ENCODE results near the gene SMAD3.

DNA sequence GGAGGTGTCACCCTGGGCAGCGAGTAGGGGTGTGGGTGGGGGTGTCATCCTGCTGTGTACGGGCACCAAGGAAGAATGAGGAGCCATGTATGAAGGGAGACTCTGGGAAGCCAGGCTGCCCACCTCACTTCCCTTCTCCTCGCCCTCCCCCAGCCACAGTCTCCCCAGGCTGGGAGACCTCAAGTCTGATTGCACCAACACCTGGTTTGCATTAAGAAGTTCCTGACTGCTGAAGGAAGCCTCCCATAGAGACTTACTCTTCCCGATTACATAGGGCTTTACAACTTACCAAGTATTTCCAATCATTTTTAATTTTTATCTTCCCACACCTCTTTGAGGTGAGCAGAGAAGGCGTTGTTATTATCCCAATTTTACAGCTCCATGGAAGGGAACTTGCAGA lies 29.5 kb upstream of the SMAD3 start:
- TF ChIP-seq CHD1 (IDR thresholded peaks at IDR 0.05; ENCODE audit: low read depth, low read length) (no peak), CEBPB (IDR thresholded peaks at IDR 0.05; ENCODE audit: low read depth, low read length) (no peak), RFX5 (IDR thresholded peaks at IDR 0.05; ENCODE audit: low read depth, low read length) (no peak), POLR2A (IDR thresholded peaks at IDR 0.05; ENCODE audit: low read depth, low read length) (no peak), BHLHE40 (IDR thresholded peaks at IDR 0.05; ENCODE audit: low read depth, low read length) (no peak), RAD21 (IDR thresholded peaks at IDR 0.05; ENCODE audit: low read length) (no peak), MXI1 (IDR thresholded peaks at IDR 0.05; ENCODE audit: borderline replicate concordance, low read depth, low read length) (no peak), FOS (IDR thresholded peaks at IDR 0.05; ENCODE audit: low read depth, low read length) (no peak), MAFK (IDR thresholded peaks at IDR 0.05; ENCODE audit: low read depth, low read length) (no peak), NFE2L2 (IDR thresholded peaks at IDR 0.05; ENCODE audit: low read depth, low read length) (no peak), MAZ (IDR thresholded peaks at IDR 0.05; ENCODE audit: borderline replicate concordance, low read depth, low read length) (no peak)
- TF ChIP-seq, protein P1, sequence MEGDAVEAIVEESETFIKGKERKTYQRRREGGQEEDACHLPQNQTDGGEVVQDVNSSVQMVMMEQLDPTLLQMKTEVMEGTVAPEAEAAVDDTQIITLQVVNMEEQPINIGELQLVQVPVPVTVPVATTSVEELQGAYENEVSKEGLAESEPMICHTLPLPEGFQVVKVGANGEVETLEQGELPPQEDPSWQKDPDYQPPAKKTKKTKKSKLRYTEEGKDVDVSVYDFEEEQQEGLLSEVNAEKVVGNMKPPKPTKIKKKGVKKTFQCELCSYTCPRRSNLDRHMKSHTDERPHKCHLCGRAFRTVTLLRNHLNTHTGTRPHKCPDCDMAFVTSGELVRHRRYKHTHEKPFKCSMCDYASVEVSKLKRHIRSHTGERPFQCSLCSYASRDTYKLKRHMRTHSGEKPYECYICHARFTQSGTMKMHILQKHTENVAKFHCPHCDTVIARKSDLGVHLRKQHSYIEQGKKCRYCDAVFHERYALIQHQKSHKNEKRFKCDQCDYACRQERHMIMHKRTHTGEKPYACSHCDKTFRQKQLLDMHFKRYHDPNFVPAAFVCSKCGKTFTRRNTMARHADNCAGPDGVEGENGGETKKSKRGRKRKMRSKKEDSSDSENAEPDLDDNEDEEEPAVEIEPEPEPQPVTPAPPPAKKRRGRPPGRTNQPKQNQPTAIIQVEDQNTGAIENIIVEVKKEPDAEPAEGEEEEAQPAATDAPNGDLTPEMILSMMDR (conservative IDR thresholded peaks at IDR 0.05; ENCODE audit: low read depth, low read length) = no peak
- TF ChIP-seq, protein P2, sequence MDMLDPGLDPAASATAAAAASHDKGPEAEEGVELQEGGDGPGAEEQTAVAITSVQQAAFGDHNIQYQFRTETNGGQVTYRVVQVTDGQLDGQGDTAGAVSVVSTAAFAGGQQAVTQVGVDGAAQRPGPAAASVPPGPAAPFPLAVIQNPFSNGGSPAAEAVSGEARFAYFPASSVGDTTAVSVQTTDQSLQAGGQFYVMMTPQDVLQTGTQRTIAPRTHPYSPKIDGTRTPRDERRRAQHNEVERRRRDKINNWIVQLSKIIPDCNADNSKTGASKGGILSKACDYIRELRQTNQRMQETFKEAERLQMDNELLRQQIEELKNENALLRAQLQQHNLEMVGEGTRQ (IDR thresholded peaks at IDR 0.05; ENCODE audit: low read depth, low read length) = no peak
- TF ChIP-seq, protein P3, sequence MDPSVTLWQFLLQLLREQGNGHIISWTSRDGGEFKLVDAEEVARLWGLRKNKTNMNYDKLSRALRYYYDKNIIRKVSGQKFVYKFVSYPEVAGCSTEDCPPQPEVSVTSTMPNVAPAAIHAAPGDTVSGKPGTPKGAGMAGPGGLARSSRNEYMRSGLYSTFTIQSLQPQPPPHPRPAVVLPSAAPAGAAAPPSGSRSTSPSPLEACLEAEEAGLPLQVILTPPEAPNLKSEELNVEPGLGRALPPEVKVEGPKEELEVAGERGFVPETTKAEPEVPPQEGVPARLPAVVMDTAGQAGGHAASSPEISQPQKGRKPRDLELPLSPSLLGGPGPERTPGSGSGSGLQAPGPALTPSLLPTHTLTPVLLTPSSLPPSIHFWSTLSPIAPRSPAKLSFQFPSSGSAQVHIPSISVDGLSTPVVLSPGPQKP (IDR thresholded peaks at IDR 0.05; ENCODE audit: borderline replicate concordance, low read depth, low read length) = no peak
